Measurements from ENCODE around the gene PARD3. TPM values are rescaled to one million over a fixed set of nuclear protein-coding genes. Genes with fewer than 3 reads are reported as not detected.
"Not testable (repeated sequence)": the region's sequence is repeated elsewhere in the genome, so short reads cannot be mapped to it uniquely, and the experiment has no call there.

The PARD3 gene
- total RNA-seq, 1 donor from 2014 or later = 1.7 TPM

DNA sequence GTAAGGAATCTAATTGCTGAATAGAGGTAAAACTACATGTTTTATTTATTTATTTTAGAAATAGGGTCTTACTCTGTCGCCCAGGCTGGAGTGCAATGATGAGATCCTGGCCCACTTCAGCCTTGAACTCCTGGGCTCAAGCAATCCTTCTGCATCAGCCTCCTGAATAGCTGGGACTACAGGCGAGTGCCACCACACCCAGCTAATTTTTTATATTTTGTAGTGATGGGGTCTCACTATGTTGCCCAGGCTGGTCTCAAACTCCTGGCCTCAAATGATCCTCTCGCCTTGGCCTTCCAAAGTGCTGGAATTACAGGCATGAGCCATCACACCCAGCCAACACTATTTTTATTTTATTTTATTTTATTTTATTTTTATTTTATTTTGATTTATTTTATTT lies 170.3 kb downstream of the PARD3 start:
- H3K27ac Mint-ChIP-seq; intact Hi-C loops (cut with micrococcal nuclease); H3K4me3 Mint-ChIP-seq; DNase-seq (ENCODE audit: low spot score); H3K27me3 Mint-ChIP-seq (ENCODE audit: insufficient read depth); H3K36me3 Mint-ChIP-seq (ENCODE audit: low read depth); H3K9me3 Mint-ChIP-seq; H3K4me1 Mint-ChIP-seq (ENCODE audit: low read depth): not testable (repeated sequence)

DNA sequence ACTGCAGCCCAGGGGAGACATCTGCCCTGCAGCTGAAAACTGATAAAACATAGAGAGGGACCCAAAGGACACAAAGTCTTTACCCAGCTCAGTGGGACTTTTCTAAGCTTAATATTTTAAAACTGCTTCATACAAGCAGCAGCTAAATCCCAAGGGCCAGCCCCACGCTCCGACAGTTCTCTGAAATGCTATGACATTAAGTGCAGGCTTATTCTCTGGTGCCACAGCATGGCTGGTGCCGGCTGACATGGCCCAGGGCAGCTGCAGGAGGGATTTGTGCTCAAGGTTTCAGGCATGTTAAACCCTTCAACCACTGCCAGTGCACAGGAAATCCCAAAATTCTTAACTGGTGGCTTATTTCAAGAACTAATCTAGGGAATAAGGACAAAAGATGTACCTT lies 170.9 kb downstream of the PARD3 start:
- H3K9me3 Mint-ChIP-seq = no peaks in the 10 kb centered on the region
- H3K27me3 Mint-ChIP-seq (ENCODE audit: insufficient read depth) = no peaks in the 10 kb centered on the region
- DNase-seq (ENCODE audit: low spot score) = no peak
- no peak overlapping the region for H3K4me3 Mint-ChIP-seq
- H3K36me3 Mint-ChIP-seq (ENCODE audit: low read depth) = no peaks in the 10 kb centered on the region
- intact Hi-C loops (cut with micrococcal nuclease) = no loop called here
- no peaks in the 10 kb centered on the region for H3K4me1 Mint-ChIP-seq (ENCODE audit: low read depth)
- no peak overlapping the region for H3K27ac Mint-ChIP-seq

DNA sequence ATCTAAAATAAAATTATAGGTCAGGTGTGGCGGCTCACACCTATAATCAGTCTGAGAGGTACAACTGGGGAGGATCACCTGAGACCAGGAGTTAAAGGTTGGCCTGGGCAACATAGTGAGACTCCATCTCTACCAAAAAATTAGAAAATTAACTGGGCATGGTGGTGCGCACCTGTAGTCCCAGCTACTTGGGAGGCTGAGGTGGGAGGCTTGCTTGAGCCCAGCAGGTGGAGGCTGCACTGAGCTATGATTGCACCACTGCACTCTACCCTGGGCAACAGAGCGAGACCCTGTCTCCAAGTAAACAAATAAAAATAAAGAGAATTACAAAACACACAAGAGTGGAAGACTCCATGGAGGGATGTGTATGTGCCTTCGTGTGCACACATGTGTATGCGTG lies 171.5 kb downstream of the PARD3 start:
- H3K4me1 Mint-ChIP-seq (ENCODE audit: low read depth) = peaks cover 2% of the 10 kb centered on the region
- no peaks in the 10 kb centered on the region for H3K27me3 Mint-ChIP-seq (ENCODE audit: insufficient read depth)
- DNase-seq (ENCODE audit: low spot score) = no peak
- H3K4me3 Mint-ChIP-seq = no peak overlapping the region
- H3K27ac Mint-ChIP-seq = no peak overlapping the region
- H3K9me3 Mint-ChIP-seq = no peaks in the 10 kb centered on the region
- intact Hi-C loops (cut with micrococcal nuclease) = no loop called here
- no peaks in the 10 kb centered on the region for H3K36me3 Mint-ChIP-seq (ENCODE audit: low read depth)

DNA sequence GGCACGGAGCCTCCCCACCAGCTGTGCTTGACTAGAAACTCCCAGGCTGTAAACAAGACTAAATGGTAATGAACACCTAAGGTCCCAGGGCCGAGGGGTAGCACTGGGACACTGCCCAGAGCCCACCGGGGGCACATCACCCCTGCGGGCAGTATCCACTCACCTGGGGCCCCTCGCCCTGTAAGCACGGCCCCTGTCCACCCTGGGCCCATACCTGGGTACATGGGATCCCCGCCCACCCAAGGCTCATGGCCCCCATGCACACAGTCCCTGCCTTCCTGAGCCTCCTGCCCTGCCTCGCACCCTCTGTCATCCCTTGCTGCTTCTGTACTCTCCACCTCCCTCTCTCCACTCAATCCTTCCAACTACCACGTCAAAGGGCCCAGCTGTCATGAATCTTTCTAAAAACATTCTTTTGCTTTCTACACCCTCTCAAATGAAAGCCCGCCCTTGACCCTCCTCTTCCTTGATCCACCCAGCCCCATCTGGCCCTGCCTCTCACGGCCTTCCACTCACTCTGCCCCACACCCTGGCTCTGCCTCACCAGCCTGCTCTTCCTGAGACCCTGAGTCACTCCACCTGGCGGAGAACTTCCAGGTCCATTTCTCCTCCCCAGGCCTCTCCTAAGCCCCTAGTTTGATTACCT lies 173.1 kb downstream of the PARD3 start:
- no peak for DNase-seq (ENCODE audit: low spot score)
- peaks cover 14% of the 10 kb centered on the region for H3K4me1 Mint-ChIP-seq (ENCODE audit: low read depth)
- no peaks in the 10 kb centered on the region for H3K27me3 Mint-ChIP-seq (ENCODE audit: insufficient read depth)
- H3K9me3 Mint-ChIP-seq = no peaks in the 10 kb centered on the region
- intact Hi-C loops (cut with micrococcal nuclease) = no loop called here
- no peak overlapping the region for H3K27ac Mint-ChIP-seq
- H3K36me3 Mint-ChIP-seq (ENCODE audit: low read depth) = no peaks in the 10 kb centered on the region
- no peak overlapping the region for H3K4me3 Mint-ChIP-seq

DNA sequence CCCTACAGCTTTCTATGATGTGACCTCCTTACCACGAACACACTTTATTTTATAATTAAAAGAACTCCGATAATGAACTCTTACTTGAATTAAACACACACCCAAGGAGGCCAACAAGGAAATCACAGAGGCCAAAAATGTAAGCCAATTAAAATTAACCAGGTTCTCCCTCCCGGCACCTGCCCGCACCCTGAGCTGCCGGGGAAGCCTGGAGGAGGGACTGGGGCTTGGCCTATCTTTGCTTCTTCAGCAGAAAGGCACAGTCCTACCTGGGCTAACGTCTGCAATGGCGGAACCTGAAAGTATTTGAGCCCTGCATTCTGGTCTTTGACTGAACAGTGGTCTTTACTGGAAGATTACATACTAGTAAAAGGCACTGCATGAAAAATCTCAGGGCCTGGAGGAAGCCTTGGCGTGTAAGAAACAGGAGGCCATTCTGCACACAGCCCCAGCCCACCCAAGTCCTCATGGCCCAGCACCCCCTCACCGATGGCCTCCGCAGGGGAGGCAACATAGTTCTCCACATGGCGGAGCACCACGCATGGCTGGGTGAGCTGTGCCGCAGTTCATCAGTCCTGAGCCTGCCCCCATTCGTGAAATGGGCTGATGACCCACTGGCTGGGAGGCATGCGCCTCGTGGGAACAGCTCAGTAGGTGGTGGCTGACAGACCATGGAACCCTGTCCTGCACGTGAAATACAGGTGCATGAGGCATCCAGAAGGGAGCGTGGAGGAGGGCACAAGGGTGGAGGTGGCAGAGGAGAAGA lies 173.8 kb downstream of the PARD3 start:
- Mint-ChIP-seq H3K27me3 (ENCODE audit: insufficient read depth) (peaks cover under 1% of the 10 kb centered on the region), H3K4me3 (no peak overlapping the region), H3K27ac (no peak overlapping the region), H3K36me3 (ENCODE audit: low read depth) (no peaks in the 10 kb centered on the region), H3K9me3 (no peaks in the 10 kb centered on the region), H3K4me1 (ENCODE audit: low read depth) (peaks cover 14% of the 10 kb centered on the region)
- intact Hi-C loops (cut with micrococcal nuclease) = no loop called here
- DNase-seq (ENCODE audit: low spot score) = no peak

DNA sequence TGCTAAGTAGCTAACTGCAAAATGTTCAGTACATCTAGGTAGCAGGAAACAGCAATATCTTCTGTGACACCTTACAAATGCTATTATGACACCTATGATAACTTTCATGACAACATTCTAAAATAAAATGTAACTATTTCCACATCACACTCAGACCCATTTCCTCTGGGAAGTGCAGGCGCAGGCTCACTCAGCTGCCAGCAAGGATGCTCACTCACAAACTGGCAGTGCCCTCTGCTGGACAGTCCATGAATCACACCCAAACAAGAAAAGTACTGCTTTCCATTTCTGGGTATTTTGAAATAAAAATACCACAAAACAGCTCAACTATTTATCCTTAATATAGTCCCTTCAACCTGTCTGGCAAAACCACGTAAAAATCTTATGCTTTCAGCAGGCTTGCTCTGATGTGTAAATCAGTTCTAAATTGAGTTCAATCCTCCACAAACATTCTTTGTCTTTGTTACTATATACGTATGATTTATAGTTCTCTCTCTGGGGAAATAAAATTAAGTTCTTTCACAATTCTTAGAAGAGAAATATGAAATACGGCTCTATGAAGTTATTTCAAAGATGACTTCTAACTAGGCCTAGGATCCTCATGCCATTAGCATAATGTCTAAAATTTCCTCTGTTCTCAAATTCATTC lies 176.6 kb downstream of the PARD3 start:
- H3K9me3 Mint-ChIP-seq = no peaks in the 10 kb centered on the region
- H3K36me3 Mint-ChIP-seq (ENCODE audit: low read depth) = no peaks in the 10 kb centered on the region
- H3K27ac Mint-ChIP-seq = no peak overlapping the region
- H3K4me3 Mint-ChIP-seq = no peak overlapping the region
- H3K4me1 Mint-ChIP-seq (ENCODE audit: low read depth) = peaks cover 14% of the 10 kb centered on the region
- peaks cover 6% of the 10 kb centered on the region for H3K27me3 Mint-ChIP-seq (ENCODE audit: insufficient read depth)
- intact Hi-C loops (cut with micrococcal nuclease) = loop anchor here (1.0 kb wide), 1 partner anchor 1445 kb away; no protein-coding TSS in a partner anchor
- peak; percentile 41 for DNase-seq (ENCODE audit: low spot score)

DNA sequence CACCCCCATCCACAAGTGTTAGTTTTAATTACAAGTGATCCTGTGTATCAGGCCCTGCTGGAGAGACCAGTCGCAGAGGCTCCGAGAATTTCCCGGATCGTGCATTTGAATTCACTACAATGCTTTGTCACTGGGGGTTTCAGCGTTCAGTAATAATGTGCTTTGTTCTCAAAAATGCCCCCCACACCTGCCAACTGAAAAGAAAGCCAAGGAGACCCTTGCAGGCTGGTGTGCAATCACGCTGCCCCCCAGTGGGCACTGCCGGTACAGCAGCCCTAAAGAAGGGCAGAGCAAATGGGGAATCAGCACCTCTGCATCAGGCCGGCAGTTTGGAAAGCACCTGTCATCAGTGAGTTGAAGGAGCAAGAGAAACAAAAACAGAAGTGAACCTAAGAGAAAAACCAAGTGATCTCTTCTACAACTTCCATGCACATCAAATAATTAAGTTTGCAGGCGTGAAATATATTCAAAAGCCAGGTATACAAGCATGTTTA lies 177.6 kb downstream of the PARD3 start:
- DNase-seq (ENCODE audit: low spot score) = peak; percentile 34
- Mint-ChIP-seq H3K36me3 (ENCODE audit: low read depth) (no peaks in the 10 kb centered on the region), H3K27ac (no peak overlapping the region), H3K4me3 (no peak overlapping the region), H3K4me1 (ENCODE audit: low read depth) (peaks cover 14% of the 10 kb centered on the region), H3K9me3 (no peaks in the 10 kb centered on the region), H3K27me3 (ENCODE audit: insufficient read depth) (peaks cover 6% of the 10 kb centered on the region)
- intact Hi-C loops (cut with micrococcal nuclease) = loop anchor here (1.0 kb wide), 2 partner anchors 115 to 1842 kb away; no protein-coding TSS in a partner anchor

DNA sequence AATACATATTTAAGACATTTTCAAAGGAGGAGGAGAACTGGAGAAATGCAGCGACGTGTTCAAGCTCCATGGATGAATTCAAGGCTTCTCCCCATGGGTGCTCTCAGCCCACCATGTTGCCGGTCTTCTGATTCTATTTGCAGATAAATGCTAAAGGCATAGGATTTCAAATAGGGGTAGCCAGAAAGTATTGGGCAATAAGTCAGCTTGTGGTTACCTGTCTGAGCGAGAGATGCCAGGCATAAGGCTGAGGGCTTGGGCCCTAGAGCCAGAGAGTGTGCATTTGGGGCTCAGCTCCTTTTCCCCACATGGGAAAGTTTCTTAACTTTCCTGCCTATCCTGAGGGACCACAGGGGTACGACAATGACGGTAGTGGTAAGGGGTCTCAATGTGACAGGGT lies 180.0 kb downstream of the PARD3 start:
- no peak for DNase-seq (ENCODE audit: low spot score)

DNA sequence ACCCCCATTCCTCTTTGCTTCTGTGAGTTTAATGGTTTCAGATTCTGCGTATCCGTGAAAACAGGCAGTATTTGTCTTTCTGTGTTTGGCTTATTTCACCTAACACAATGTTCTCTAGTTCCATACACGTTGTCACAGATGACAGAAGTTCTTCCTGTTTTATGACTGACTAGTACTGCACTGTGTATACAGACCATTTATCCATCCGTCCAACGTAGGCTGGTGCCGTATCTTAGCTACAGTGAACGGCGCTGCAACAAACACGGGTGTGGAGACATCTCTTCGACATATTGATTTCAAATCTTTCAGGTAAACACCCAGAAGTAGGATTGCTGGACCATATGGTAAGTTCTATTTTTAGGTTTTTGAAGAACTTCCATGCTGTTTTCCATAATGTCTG lies 181.7 kb downstream of the PARD3 start:
- Mint-ChIP-seq H3K4me1 (ENCODE audit: low read depth) (peaks cover 10% of the 10 kb centered on the region), H3K36me3 (ENCODE audit: low read depth) (no peaks in the 10 kb centered on the region), H3K27ac (no peak overlapping the region), H3K9me3 (no peaks in the 10 kb centered on the region), H3K27me3 (ENCODE audit: insufficient read depth) (peaks cover 6% of the 10 kb centered on the region), H3K4me3 (no peak overlapping the region)
- intact Hi-C loops (cut with micrococcal nuclease) = no loop called here
- DNase-seq (ENCODE audit: low spot score) = no peak

More for the DNA sequence above, 180.0 kb downstream of the PARD3 start:
- H3K4me3 Mint-ChIP-seq = no peak overlapping the region
- H3K4me1 Mint-ChIP-seq (ENCODE audit: low read depth) = peaks cover 14% of the 10 kb centered on the region
- H3K9me3 Mint-ChIP-seq = no peaks in the 10 kb centered on the region
- no peak overlapping the region for H3K27ac Mint-ChIP-seq
- no peaks in the 10 kb centered on the region for H3K36me3 Mint-ChIP-seq (ENCODE audit: low read depth)
- peaks cover 6% of the 10 kb centered on the region for H3K27me3 Mint-ChIP-seq (ENCODE audit: insufficient read depth)
- intact Hi-C loops (cut with micrococcal nuclease) = no loop called here

DNA sequence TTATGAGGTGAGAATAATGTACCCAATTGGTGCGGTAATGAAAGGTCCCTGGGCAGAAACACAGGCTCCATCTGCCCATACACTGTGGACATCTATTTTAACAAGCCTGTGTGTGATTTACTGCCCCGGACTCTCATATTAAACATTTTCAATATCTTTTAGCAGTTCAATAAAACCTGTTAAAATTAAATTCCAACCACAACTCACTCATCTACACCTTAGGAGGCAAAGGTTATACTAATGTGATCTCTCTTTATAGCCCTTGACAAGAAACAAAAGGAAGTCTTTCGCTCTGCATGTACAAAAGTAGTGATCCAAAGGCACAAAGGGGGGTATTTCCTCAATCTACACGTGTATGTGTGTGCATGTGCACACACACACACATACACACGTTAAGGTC lies 186.0 kb downstream of the PARD3 start:
- H3K27ac Mint-ChIP-seq = no peak overlapping the region
- no peaks in the 10 kb centered on the region for H3K4me1 Mint-ChIP-seq (ENCODE audit: low read depth)
- DNase-seq (ENCODE audit: low spot score) = no peak
- H3K4me3 Mint-ChIP-seq = no peak overlapping the region
- no peaks in the 10 kb centered on the region for H3K9me3 Mint-ChIP-seq
- H3K36me3 Mint-ChIP-seq (ENCODE audit: low read depth) = no peaks in the 10 kb centered on the region
- intact Hi-C loops (cut with micrococcal nuclease) = no loop called here
- H3K27me3 Mint-ChIP-seq (ENCODE audit: insufficient read depth) = no peaks in the 10 kb centered on the region

DNA sequence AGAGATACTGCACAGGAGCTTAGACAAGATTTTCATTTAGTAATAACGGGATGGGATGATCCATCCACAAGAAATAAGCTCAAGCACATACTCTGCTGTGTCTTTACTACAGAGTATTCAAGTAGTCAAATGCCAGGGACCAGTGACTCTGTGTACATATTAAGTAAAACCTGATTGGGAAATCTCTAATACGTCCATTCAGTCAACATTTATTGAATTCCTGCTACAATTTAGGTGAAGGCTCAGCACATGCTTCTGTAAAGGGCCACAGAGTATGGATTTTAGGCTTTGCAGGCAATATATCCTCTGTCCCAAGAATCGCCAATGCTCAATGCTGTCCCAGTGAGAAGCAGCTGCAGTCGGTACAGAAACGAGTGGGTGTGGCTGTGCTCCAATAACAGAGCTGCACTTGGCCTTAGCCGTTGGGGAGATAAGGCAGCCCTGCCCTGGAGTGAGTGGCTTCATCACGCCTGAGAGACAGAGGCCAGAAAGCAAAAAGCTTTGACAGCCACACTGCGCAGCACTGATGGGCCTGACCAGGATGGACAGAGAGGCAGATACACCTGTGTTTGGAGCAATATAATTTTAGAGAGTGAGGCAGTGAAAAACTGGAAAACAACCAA lies 186.8 kb downstream of the PARD3 start:
- H3K36me3 Mint-ChIP-seq (ENCODE audit: low read depth) = no peaks in the 10 kb centered on the region
- H3K4me3 Mint-ChIP-seq = no peak overlapping the region
- no peaks in the 10 kb centered on the region for H3K27me3 Mint-ChIP-seq (ENCODE audit: insufficient read depth)
- no peak for DNase-seq (ENCODE audit: low spot score)
- intact Hi-C loops (cut with micrococcal nuclease) = no loop called here
- no peak overlapping the region for H3K27ac Mint-ChIP-seq
- H3K9me3 Mint-ChIP-seq = no peaks in the 10 kb centered on the region
- no peaks in the 10 kb centered on the region for H3K4me1 Mint-ChIP-seq (ENCODE audit: low read depth)

DNA sequence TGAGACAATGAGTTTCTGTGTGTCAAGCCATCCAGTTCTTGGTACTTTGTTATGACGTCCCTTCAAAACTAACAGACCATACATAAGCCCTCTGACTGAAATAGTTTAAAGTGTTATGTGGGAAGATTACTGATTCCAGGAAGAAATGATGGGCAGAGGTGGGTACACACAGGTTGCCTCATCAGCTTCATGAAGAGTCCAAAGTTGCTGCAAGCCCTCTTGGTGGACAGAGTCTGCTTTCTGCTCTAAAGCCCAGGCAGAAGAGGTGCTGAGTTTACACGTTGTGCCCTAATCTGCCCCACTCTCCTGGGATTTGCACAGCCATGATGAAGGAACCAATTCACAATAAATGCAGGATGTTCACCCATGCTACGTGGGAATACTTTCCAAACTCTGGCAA lies 187.4 kb downstream of the PARD3 start:
- H3K4me1 Mint-ChIP-seq (ENCODE audit: low read depth) = no peaks in the 10 kb centered on the region
- H3K9me3 Mint-ChIP-seq = no peaks in the 10 kb centered on the region
- no peaks in the 10 kb centered on the region for H3K27me3 Mint-ChIP-seq (ENCODE audit: insufficient read depth)
- no peak overlapping the region for H3K4me3 Mint-ChIP-seq
- intact Hi-C loops (cut with micrococcal nuclease) = no loop called here
- DNase-seq (ENCODE audit: low spot score) = no peak
- no peak overlapping the region for H3K27ac Mint-ChIP-seq
- no peaks in the 10 kb centered on the region for H3K36me3 Mint-ChIP-seq (ENCODE audit: low read depth)

DNA sequence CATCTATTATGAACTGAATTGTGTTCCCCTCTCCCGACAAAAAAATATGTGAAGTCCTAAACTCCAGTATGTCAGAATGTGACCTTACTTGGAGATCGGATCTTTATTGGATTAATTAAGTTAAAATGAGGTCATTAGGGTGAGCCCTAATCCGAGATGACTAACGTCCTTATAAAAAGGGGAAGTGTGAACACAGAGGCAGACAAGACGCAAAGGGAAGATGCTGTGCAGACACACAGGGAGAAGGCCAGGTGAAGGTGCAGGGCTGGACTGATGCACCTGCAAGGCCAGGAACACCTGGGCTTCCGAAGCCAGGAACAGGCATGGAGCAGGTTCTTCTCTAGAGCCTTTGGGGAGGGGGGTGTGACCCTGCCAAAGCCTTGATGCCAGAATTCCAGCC lies 187.8 kb downstream of the PARD3 start:
- no peaks in the 10 kb centered on the region for H3K4me1 Mint-ChIP-seq (ENCODE audit: low read depth)
- no peaks in the 10 kb centered on the region for H3K9me3 Mint-ChIP-seq
- no peaks in the 10 kb centered on the region for H3K27me3 Mint-ChIP-seq (ENCODE audit: insufficient read depth)
- no peaks in the 10 kb centered on the region for H3K36me3 Mint-ChIP-seq (ENCODE audit: low read depth)
- DNase-seq (ENCODE audit: low spot score) = no peak
- no peak overlapping the region for H3K27ac Mint-ChIP-seq
- intact Hi-C loops (cut with micrococcal nuclease) = no loop called here
- no peak overlapping the region for H3K4me3 Mint-ChIP-seq

All from activated T-helper 1 cell treated with anti-CD3 and anti-CD28 coated beads, Interleukin-12 subunit alpha, Interleukin-12 subunit beta, Interleukin-2, Interleukin-4 antibody, amounts not matched to agents 30 ng/mL and 10 ng/mL and 1 ng/mL, durations not matched to agents 14 hours and 24 hours and 36 hours (primary cell).